Vagina (tissue), 2 donors: ENCODE results near the gene HCK. TPM values are rescaled to one million over a fixed set of nuclear protein-coding genes. Genes with fewer than 3 reads are reported as not detected.

Experiments used
- DNase-seq, 2 donors: peaks; one replicate each; pipeline ENCODE4 v3.0.0-alpha.2; 2017; ENCODE audit errors: extremely low spot score in 2 of 2
- H3K27ac ChIP-seq: fragments of 200-600 bp; sonication (generic); one replicate; pipeline ENCODE4 v1.5.1; 2019
- H3K27me3 ChIP-seq: fragments of 200-600 bp; sonication (generic); one replicate; pipeline ENCODE4 v1.5.1; 2019
- H3K36me3 ChIP-seq, 2 donors: fragments of 200-600 bp; sonication (generic); one replicate each; pipeline ENCODE4 v1.5.1; 2017 to 2019
- H3K4me1 ChIP-seq: fragments of 200-600 bp; sonication (generic); one replicate; pipeline ENCODE4 v1.5.1; 2019
- H3K4me3 ChIP-seq, 2 donors: fragments of 200-600 bp; sonication (generic); 1 replicate in 1 of 2; 2 replicates in 1 of 2; pipeline ENCODE4 v1.5.1; 2016 to 2019
- H3K9me3 ChIP-seq: fragments of 200-600 bp; sonication (generic); one replicate; pipeline ENCODE4 v1.5.1; 2019
- POLR2A ChIP-seq, 2 donors: fragments of 450-650 bp; IDR thresholded peaks; one replicate each; pipeline ENCODE4 v1.6.1; 2017; ENCODE audit warnings: antibody characterized with exemption in 2 of 2, mild to moderate bottlenecking in 2 of 2, moderate library complexity in 2 of 2
- POLR2AphosphoS5 ChIP-seq, 2 donors: sonication (generic); formaldehyde crosslinking; IDR thresholded peaks; one replicate each; pipeline ENCODE4 v1.9.0; 2017; ENCODE audit warnings: antibody characterized with exemption in 2 of 2, mild to moderate bottlenecking in 2 of 2, low read depth in 1 of 2; ENCODE audit not compliant: insufficient read depth in 1 of 2
- intact Hi-C: fragments of 100-400 bp; cut with DNase I; formaldehyde crosslinking; loops from one replicate; pipeline ENCODE4 v1.15.1; 2023
- total RNA-seq: library from RNA; depleted of rRNA; stranded (reverse); fragments of >200 nt; gene quantifications from one replicate; pipeline ENCODE4 v1.2.3, GENCODE V29; 2016
- TF ChIP-seq, protein P1 (sequence below), 3 experiments: fragments of 450-650 bp in 2 of 3; fragments of 200-600 bp in 1 of 3; sonication (generic) in 1 of 3; IDR thresholded peaks; one replicate each; pipeline ENCODE4 v1.5.1; 2017 to 2019; ENCODE audit warnings: antibody characterized with exemption in 3 of 3, mild to moderate bottlenecking in 2 of 3, moderate library complexity in 2 of 3

The HCK gene
- total RNA-seq, 1 donor from 2014 or later, result 10.1 TPM

- intact Hi-C loops, result no loop called here
- no peak for DNase-seq
- Histone ChIP-seq H3K9me3 (no peaks in the 10 kb centered on the region), H3K27ac (no peak overlapping the region), H3K36me3 (peaks cover 0 to 7% of the 10 kb centered on the region in 2 donors), H3K4me3 (no peak overlapping the region), H3K27me3 (no peaks in the 10 kb centered on the region), H3K4me1 (no peaks in the 10 kb centered on the region)
- TF ChIP-seq POLR2A (IDR thresholded peaks at IDR 0.05) (no peak), POLR2AphosphoS5 (IDR thresholded peaks at IDR 0.05; ENCODE audit: insufficient read depth in 1 of 2, low read depth in 1 of 2) (no peak)
- TF ChIP-seq, protein P1, sequence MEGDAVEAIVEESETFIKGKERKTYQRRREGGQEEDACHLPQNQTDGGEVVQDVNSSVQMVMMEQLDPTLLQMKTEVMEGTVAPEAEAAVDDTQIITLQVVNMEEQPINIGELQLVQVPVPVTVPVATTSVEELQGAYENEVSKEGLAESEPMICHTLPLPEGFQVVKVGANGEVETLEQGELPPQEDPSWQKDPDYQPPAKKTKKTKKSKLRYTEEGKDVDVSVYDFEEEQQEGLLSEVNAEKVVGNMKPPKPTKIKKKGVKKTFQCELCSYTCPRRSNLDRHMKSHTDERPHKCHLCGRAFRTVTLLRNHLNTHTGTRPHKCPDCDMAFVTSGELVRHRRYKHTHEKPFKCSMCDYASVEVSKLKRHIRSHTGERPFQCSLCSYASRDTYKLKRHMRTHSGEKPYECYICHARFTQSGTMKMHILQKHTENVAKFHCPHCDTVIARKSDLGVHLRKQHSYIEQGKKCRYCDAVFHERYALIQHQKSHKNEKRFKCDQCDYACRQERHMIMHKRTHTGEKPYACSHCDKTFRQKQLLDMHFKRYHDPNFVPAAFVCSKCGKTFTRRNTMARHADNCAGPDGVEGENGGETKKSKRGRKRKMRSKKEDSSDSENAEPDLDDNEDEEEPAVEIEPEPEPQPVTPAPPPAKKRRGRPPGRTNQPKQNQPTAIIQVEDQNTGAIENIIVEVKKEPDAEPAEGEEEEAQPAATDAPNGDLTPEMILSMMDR (IDR thresholded peaks at IDR 0.05), result no peak
Observed at GRCh38 chr20:32124916-32125454, 72.9 kb downstream of the HCK start.

DNA sequence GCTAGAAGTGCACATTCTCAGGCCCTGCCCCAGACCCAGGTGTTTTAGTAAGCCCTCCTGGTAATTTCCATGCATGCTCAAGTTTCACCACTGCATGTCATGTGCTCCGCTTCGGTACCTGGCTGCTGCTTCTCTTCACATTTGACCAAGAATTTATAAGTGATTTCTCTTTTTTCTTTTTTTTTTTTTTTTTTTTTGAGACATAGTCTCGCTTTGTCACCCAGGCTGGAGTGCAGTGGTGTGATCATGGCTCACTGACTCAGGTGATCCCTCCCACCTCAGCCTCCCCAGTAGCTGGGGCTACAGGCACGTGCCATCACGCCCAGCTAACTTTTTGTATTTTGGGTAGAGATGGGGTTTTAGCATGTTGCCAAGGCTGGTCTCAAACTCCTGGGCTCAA is 73.5 kb downstream of the HCK start:
- DNase-seq, result no peak
- Histone ChIP-seq H3K4me1 (peaks cover 2% of the 10 kb centered on the region), H3K27me3 (no peaks in the 10 kb centered on the region), H3K36me3 (peaks cover 0 to 7% of the 10 kb centered on the region in 2 donors), H3K9me3 (no peaks in the 10 kb centered on the region), H3K27ac (no peak overlapping the region), H3K4me3 (no peak overlapping the region)
- intact Hi-C loops, result no loop called here
- TF ChIP-seq, protein P1 (IDR thresholded peaks at IDR 0.05), result no peak

- no peak for TF ChIP-seq POLR2A (IDR thresholded peaks at IDR 0.05)
- TF ChIP-seq, protein P1 (IDR thresholded peaks at IDR 0.05), result no peak
- TF ChIP-seq POLR2AphosphoS5 (IDR thresholded peaks at IDR 0.05; ENCODE audit: insufficient read depth in 1 of 2, low read depth in 1 of 2), result no peak
- no peak overlapping the region for H3K4me3 ChIP-seq
- no peaks in the 10 kb centered on the region for H3K9me3 ChIP-seq
- DNase-seq, result no peak
- no peak overlapping the region for H3K27ac ChIP-seq
- intact Hi-C loops, result no loop called here
- peaks cover 0 to 7% of the 10 kb centered on the region in 2 donors for H3K36me3 ChIP-seq
- no peaks in the 10 kb centered on the region for H3K27me3 ChIP-seq
- peaks cover 6% of the 10 kb centered on the region for H3K4me1 ChIP-seq
Observed at GRCh38 chr20:32126919-32127318, 74.9 kb downstream of the HCK start.

GRCh38 chr20:32127347-32127746 is 75.3 kb downstream of the HCK start:
- Histone ChIP-seq H3K4me3 (no peak overlapping the region), H3K27me3 (no peaks in the 10 kb centered on the region), H3K4me1 (peaks cover 6% of the 10 kb centered on the region), H3K27ac (no peak overlapping the region), H3K36me3 (peaks cover 0 to 7% of the 10 kb centered on the region in 2 donors), H3K9me3 (no peaks in the 10 kb centered on the region)
- DNase-seq, result no peak
- TF ChIP-seq, protein P1 (IDR thresholded peaks at IDR 0.05), result no peak
- intact Hi-C loops, result no loop called here

- intact Hi-C loops, result no loop called here
- H3K36me3 ChIP-seq, result peaks cover 0 to 7% of the 10 kb centered on the region in 2 donors
- TF ChIP-seq POLR2AphosphoS5 (IDR thresholded peaks at IDR 0.05; ENCODE audit: insufficient read depth in 1 of 2, low read depth in 1 of 2), result no peak
- no peak for TF ChIP-seq POLR2A (IDR thresholded peaks at IDR 0.05)
- TF ChIP-seq, protein P1 (IDR thresholded peaks at IDR 0.05), result no peak
- no peaks in the 10 kb centered on the region for H3K9me3 ChIP-seq
- DNase-seq, result no peak
- no peak overlapping the region for H3K27ac ChIP-seq
- H3K4me3 ChIP-seq, result no peak overlapping the region
- H3K4me1 ChIP-seq, result peaks cover 6% of the 10 kb centered on the region
- H3K27me3 ChIP-seq, result no peaks in the 10 kb centered on the region
Observed at GRCh38 chr20:32128167-32128566, 76.1 kb downstream of the HCK start.
